ENCODE measurements around the gene GJC2.

DNA sequence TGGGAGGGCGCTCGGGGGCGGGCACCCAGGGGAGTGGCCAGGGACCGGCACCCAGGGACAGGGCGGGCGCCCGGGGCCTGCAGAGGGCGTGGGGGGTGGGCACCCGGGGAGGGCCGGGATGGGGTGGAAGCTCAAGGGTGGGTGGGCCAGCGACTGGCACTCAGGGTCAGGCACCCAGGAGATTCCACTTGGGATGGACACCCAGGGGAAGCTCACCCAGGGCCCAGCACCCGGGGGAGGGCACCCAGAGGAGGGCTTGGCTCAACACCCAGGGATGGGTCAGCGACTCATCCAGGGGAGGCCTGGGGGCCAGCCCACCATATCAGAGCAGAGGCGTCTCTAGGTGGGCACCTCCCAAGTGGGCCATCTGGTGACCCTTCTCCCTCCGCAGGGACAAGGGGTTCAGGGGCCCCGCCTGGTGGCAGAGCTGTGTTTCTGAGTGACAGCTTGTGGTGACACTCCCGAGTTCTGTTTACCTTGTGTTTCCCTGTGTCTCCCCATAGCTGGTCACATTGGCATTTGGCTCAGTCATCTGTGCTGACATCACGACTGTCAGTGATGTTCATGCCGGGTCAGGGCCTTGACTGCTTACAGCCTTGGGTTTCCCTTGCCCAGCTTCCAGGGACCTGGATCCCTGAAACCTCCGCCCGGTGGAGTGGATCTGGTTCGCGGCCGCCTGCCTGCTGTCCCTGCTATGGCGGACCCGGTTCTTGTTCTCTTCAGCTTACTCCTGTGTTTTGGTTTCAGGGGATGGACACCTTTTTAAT is 16.6 kb downstream of the GJC2 start:
- peak; percentile 7 for TF ChIP-seq CTCF (IDR thresholded peaks at IDR 0.05; ENCODE audit: insufficient read depth, low read length)
- TF ChIP-seq REST (IDR thresholded peaks at IDR 0.05; ENCODE audit: insufficient replicate concordance, low read depth) = no peak
- no peak for TF ChIP-seq POLR2AphosphoS5 (IDR thresholded peaks at IDR 0.05; ENCODE audit: low read depth)
- no peak for TF ChIP-seq GABPA (IDR thresholded peaks at IDR 0.05; ENCODE audit: low read depth)
- TF ChIP-seq SPI1 (IDR thresholded peaks at IDR 0.05; ENCODE audit: borderline replicate concordance, low read depth) = no peak

Data from HL-60 (cell line).